ENCODE data around the gene SLC6A4. TPM values are rescaled to one million over a fixed set of nuclear protein-coding genes. Genes with fewer than 3 reads are reported as not detected.

The SLC6A4 gene
- total and polyA plus RNA-seq, 10 of the 15 experiments (the other 5 are each of a cell fraction or from before 2014, with no cell fraction given): 5.3 to 20.6 (median 10.1) TPM

DNA sequence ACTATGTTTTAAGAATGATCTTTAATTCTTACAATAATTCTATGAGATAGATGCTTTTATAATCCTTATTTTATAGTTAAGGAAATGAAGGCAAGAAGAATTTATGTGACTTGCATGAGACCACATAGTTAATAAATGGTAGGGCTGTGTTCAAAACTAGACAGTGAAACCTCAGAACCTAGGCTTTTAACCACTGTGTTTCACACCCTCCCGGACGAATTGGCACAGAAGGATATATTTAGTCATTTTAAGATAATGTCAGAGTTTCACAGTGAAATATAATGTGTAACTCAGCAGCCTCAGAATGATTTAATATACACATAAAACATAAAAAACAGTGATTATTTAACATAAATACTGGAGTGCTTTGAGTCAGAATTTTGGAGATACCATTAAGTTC is 61.8 kb downstream of the SLC6A4 start (continued):
- TF ChIP-seq RELA (IDR thresholded peaks at IDR 0.05; ENCODE audit: borderline replicate concordance, partially characterized antibody): no peak
- TF ChIP-seq ATF2 (IDR thresholded peaks at IDR 0.05; ENCODE audit: low read length): peak; percentile 44; the same call in 1 of the 2 replicates

DNA sequence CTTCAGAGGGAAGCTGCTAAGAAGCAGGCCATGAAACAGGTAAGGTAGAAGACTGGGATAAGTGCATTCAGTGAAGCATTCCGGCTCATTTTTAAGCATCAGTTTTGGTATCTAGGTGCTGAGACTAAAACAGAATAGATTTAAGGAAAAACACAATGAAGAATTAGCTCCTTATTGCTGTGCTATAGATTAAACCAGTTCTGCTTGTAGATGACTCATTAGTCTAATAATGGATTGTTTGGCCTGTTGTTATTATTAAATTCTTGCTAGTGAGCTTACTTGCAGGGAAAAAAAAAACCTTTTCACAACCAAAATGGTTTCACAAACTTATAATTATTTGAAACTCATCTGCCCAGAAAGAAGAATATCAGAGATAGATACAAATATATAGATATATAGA is 62.9 kb downstream of the SLC6A4 start:
- Histone ChIP-seq H3K9me3 (replicated peaks; ENCODE audit: control insufficient read depth, insufficient read depth, low read length) (no peaks in the 10 kb centered on the region), H3K27ac (ENCODE audit: control insufficient read depth, insufficient read depth) (no peak overlapping the region), H4K20me1 (ENCODE audit: control insufficient read depth, insufficient read depth) (no peaks in the 10 kb centered on the region; the same call in 1 of the 2 replicates), H3K79me2 (ENCODE audit: control insufficient read depth, insufficient read depth, low read length) (peaks cover 3% of the 10 kb centered on the region), H3K27me3 (replicated peaks in 1 of 2; ENCODE audit: control insufficient read depth in 2 of 2, insufficient read depth in 2 of 2, low read length in 1 of 2) (no peaks in the 10 kb centered on the region), H3K9ac (ENCODE audit: control insufficient read depth, insufficient read depth, low read length) (no peak overlapping the region), H3K4me3 (no peak overlapping the region), H2AFZ (ENCODE audit: control insufficient read depth, low read depth, low read length) (no peak overlapping the region), H3K36me3 (ENCODE audit: control insufficient read depth in 2 of 2, insufficient read depth in 2 of 2, low read length in 1 of 2) (peaks cover 0 to 13% of the 10 kb centered on the region in 2 experiments; a peak in 2 of 4 replicates), H3K4me2 (ENCODE audit: control insufficient read depth, insufficient read depth) (no peak overlapping the region), H3K4me1 (ENCODE audit: control insufficient read depth, insufficient read depth, low read length) (peaks cover 33% of the 10 kb centered on the region)
- TF ChIP-seq ESRRA (IDR thresholded peaks at IDR 0.05; ENCODE audit: low read length): no peak
- DNase-seq (ENCODE audit: low read depth, low spot score) (no peak), FAIRE-seq (no peak), ATAC-seq (no peak)
- RAD21 ChIA-PET (ENCODE audit: unreplicated experiment): interaction anchor here (0.8 to 1.9 kb wide), 5 partner anchors 30 to 191 kb away, joined by 3 to 5 read pairs (median 4); no protein-coding TSS in a partner anchor
- POLR2A ChIA-PET: interaction anchor here (1.4 to 2.2 kb wide), 2 partner anchors 40 to 55 kb away, joined by 3 to 6 read pairs; partner anchors contain the start of gene NSRP1
- BruUV-seq (replicated peaks): no TSS peak
- intact Hi-C loops (cut with micrococcal nuclease; ENCODE audit: unreplicated experiment) (loop anchor here (2.0 to 10.0 kb wide), 3 partner anchors 50 to 432 kb away; partner anchors contain the start of gene SLC6A4), in situ Hi-C loops (cut with MboI) (no loop called here)
- SMC1A ChIA-PET (ENCODE audit: uncharacterized antibody, unreplicated experiment): interaction anchor here (0.9 to 3.9 kb wide), 11 partner anchors 9 to 67 kb away, joined by 3 to 15 read pairs (median 5); partner anchors contain the start of gene SLC6A4
- CTCF ChIA-PET: interaction anchor here (0.6 to 2.0 kb wide), 5 partner anchors 48 to 168 kb away, joined by 3 to 6 read pairs (median 5); no protein-coding TSS in a partner anchor
- 96% methylated on average over 1 of the region's 1 CpG for WGBS (ENCODE audit: insufficient coverage, insufficient replicate concordance, low lambda C conversion rate, missing lambda C conversion rate)
